Endodermal cell (in vitro differentiated cells): Measurements from ENCODE around the gene NOXA1. TPM values are rescaled to one million over a fixed set of nuclear protein-coding genes. Genes with fewer than 3 reads are reported as not detected.

Experiments used
- DNase-seq: peaks from one replicate; pipeline ENCODE4 v3.0.0-alpha.2; 2017
- H3K27ac ChIP-seq: 2 replicates; pipeline ENCODE4 v1.5.1; 2013; ENCODE audit warnings: mild to moderate bottlenecking, low read depth, low read length, moderate library complexity
- H3K27me3 ChIP-seq: 2 replicates; pipeline ENCODE4 v1.6.1; 2013; ENCODE audit warnings: mild to moderate bottlenecking, low read length, moderate library complexity; ENCODE audit not compliant: insufficient read depth, control insufficient read depth, poor library complexity, severe bottlenecking
- H3K36me3 ChIP-seq: 2 replicates; pipeline ENCODE4 v1.7.0; 2013; ENCODE audit warnings: mild to moderate bottlenecking, low read length, moderate library complexity; ENCODE audit not compliant: control insufficient read depth, insufficient read depth
- H3K4me1 ChIP-seq: one replicate; pipeline ENCODE4 v1.7.0; 2013; ENCODE audit warnings: low read length; ENCODE audit not compliant: control insufficient read depth, insufficient read depth
- H3K4me3 ChIP-seq: 2 replicates; pipeline ENCODE4 v1.5.1; 2013; ENCODE audit warnings: mild to moderate bottlenecking, low read length, moderate library complexity
- H3K9ac ChIP-seq: 2 replicates; pipeline ENCODE4 v1.6.1; 2013; ENCODE audit warnings: mild to moderate bottlenecking, low read length, moderate library complexity; ENCODE audit not compliant: poor library complexity, severe bottlenecking; ENCODE audit errors: extremely low read depth
- H3K9me3 ChIP-seq: 2 replicates; pipeline ENCODE4 v1.6.1; 2013; ENCODE audit warnings: mild to moderate bottlenecking, low read length, moderate library complexity; ENCODE audit not compliant: control insufficient read depth
- H3K27ac Mint-ChIP-seq: 2 replicates; pipeline ENCODE4 v1.8.0; 2020; ENCODE audit warnings: mixed read lengths
- H3K27me3 Mint-ChIP-seq: 2 replicates; pipeline ENCODE4 v1.8.0; 2021; ENCODE audit warnings: mild to moderate bottlenecking, mixed read lengths; ENCODE audit not compliant: insufficient read depth
- H3K36me3 Mint-ChIP-seq: 2 replicates; pipeline ENCODE4 v1.8.0; 2020; ENCODE audit warnings: low read depth, mixed read lengths
- H3K4me1 Mint-ChIP-seq: 2 replicates; pipeline ENCODE4 v1.8.0; 2020; ENCODE audit warnings: mixed read lengths
- H3K4me3 Mint-ChIP-seq: 2 replicates; pipeline ENCODE4 v1.8.0; 2020; ENCODE audit warnings: mild to moderate bottlenecking, moderate library complexity, mixed read lengths
- H3K9me3 Mint-ChIP-seq: 2 replicates; pipeline ENCODE4 v1.8.0; 2020; ENCODE audit warnings: mild to moderate bottlenecking, mixed read lengths
- CTCF ChIP-seq: fragments of 200-600 bp; sonication (generic); conservative IDR thresholded peaks from 2 replicates; pipeline ENCODE4 v1.5.0; 2021; ENCODE audit warnings: antibody characterized with exemption, mild to moderate bottlenecking
- WGBS, 2 experiments: methylation state at CpG; one replicate each; pipeline versions ENCODE4 v1.1.5 to v1.1.7; 2013; ENCODE audit warnings: missing lambda C conversion rate in 2 of 2, mixed read lengths in 1 of 2; ENCODE audit not compliant: insufficient coverage in 1 of 2, insufficient read length in 1 of 2; 5-methylcytosine and 5-hydroxymethylcytosine counted together
- total RNA-seq, 2 donors: library from RNA; stranded (reverse); fragmentation: NEBNext Ultra II Directional in 1 of 2; extraction: Animal tissue kit (Norgen Biotek cat#: 25700) in 1 of 2; gene quantifications; 2 replicates in 1 of 2; 3 replicates in 1 of 2; pipeline ENCODE4 v1.2.1, GENCODE V29; 2021

The NOXA1 gene
- total RNA-seq, 2 donors from 2014 or later: 5.0 to 5.9 TPM

GRCh38 chr9:137406085-137406760, 17.0 kb upstream of the NOXA1 start:
- Histone ChIP-seq H3K4me1 (no peaks in the 10 kb centered on the region), H3K9me3 (no peaks in the 10 kb centered on the region), H3K9ac (no peak overlapping the region), H3K4me3 (no peak overlapping the region), H3K27me3 (no peaks in the 10 kb centered on the region), H3K27ac (no peak overlapping the region), H3K36me3 (no peaks in the 10 kb centered on the region)
- WGBS, 2 experiments: 86 to 87% methylated on average over 14 to 20 of the region's 20 CpGs
- no peak for TF ChIP-seq CTCF
- H3K27me3 Mint-ChIP-seq: peaks cover 5% of the 10 kb centered on the region
- H3K4me3 Mint-ChIP-seq: no peak overlapping the region
- H3K9me3 Mint-ChIP-seq: peaks cover 15% of the 10 kb centered on the region
- DNase-seq: no peak
- H3K4me1 Mint-ChIP-seq: no peaks in the 10 kb centered on the region
- no peak overlapping the region for H3K27ac Mint-ChIP-seq
- peaks cover 12% of the 10 kb centered on the region for H3K36me3 Mint-ChIP-seq

GRCh38 chr9:137406876-137407589, 16.2 kb upstream of the NOXA1 start:
- TF ChIP-seq CTCF: peak; percentile 92
- Mint-ChIP-seq H3K4me3 (no peak overlapping the region), H3K27ac (no peak overlapping the region), H3K27me3 (peaks cover 5% of the 10 kb centered on the region), H3K36me3 (peaks cover 9% of the 10 kb centered on the region), H3K9me3 (peaks cover 7% of the 10 kb centered on the region), H3K4me1 (no peaks in the 10 kb centered on the region)
- no peak overlapping the region for H3K9ac ChIP-seq
- no peaks in the 10 kb centered on the region for H3K36me3 ChIP-seq
- WGBS, 2 experiments: 13 to 16% methylated on average over 27 to 63 of the region's 63 CpGs
- no peak overlapping the region for H3K27ac ChIP-seq
- H3K4me1 ChIP-seq: no peaks in the 10 kb centered on the region
- peak; percentile 94 for DNase-seq
- H3K27me3 ChIP-seq: no peaks in the 10 kb centered on the region
- H3K4me3 ChIP-seq: no peak overlapping the region
- H3K9me3 ChIP-seq: no peaks in the 10 kb centered on the region

GRCh38 chr9:137407590-137408300, 15.4 kb upstream of the NOXA1 start:
- Mint-ChIP-seq H3K4me1 (no peaks in the 10 kb centered on the region), H3K27me3 (peaks cover 5% of the 10 kb centered on the region), H3K4me3 (no peak overlapping the region), H3K27ac (no peak overlapping the region), H3K9me3 (no peaks in the 10 kb centered on the region), H3K36me3 (peaks cover 2% of the 10 kb centered on the region)
- no peak for DNase-seq
- Histone ChIP-seq H3K27ac (no peak overlapping the region), H3K4me3 (no peak overlapping the region), H3K36me3 (no peaks in the 10 kb centered on the region), H3K9me3 (no peaks in the 10 kb centered on the region), H3K27me3 (no peaks in the 10 kb centered on the region), H3K4me1 (no peaks in the 10 kb centered on the region), H3K9ac (no peak overlapping the region)
- TF ChIP-seq CTCF: no peak
- 88 to 92% methylated on average over 15 to 31 of the region's 31 CpGs for WGBS, 2 experiments
